HEK293 (cell line): ENCODE measurements around the gene MAZ.
A peak's percentile ranks its signal among the peaks of the same experiment; 100 is the strongest.
"Not testable (repeated sequence)": the region's sequence is repeated elsewhere in the genome, so short reads cannot be mapped to it uniquely, and the experiment has no call there.

Experiments
- CTCF ChIA-PET: fragments of 350-600 bp; formaldehyde crosslinking; extraction: SDS; loops from one replicate; lab custom pipeline; 2021; ENCODE audit warnings: antibody characterized with exemption; lab: Yijun Ruan, JAX
- POLR2A ChIA-PET: fragments of 300-600 bp; formaldehyde crosslinking; extraction: SDS; loops from one replicate; lab custom pipeline; 2020; ENCODE audit warnings: antibody characterized with exemption, inconsistent platforms; lab: Yijun Ruan, JAX
- H3K27ac ChIP-seq: fragments of 200-500 bp; sonication (Bioruptor generic); 2 replicates; pipeline ENCODE4 v1.5.1; 2014; ENCODE audit warnings: low read depth, low read length, control low read depth, inconsistent platforms; ENCODE audit errors: extremely low read depth
- H3K36me3 ChIP-seq, 2 experiments: fragments of 200-500 bp in 1 of 2; sonication (Bioruptor generic) in 1 of 2; 1 replicate in 1 of 2; 2 replicates in 1 of 2; pipeline ENCODE4 v1.5.1; 2014 to 2017; ENCODE audit warnings: inconsistent platforms in 2 of 2, low read length in 2 of 2; ENCODE audit not compliant: control insufficient read depth in 2 of 2, insufficient read depth in 1 of 2
- H3K4me1 ChIP-seq: fragments of 200-500 bp; sonication (Bioruptor generic); 2 replicates; pipeline ENCODE4 v1.5.1; 2014; ENCODE audit warnings: mild to moderate bottlenecking, low read length, inconsistent platforms; ENCODE audit not compliant: control insufficient read depth, insufficient read depth
- H3K4me3 ChIP-seq: 2 replicates; pipeline ENCODE4 v1.5.1; 2011; ENCODE audit warnings: low read depth, mild to moderate bottlenecking, control low read depth, low read length, moderate library complexity
- H3K9me3 ChIP-seq: fragments of 200-500 bp; sonication (Bioruptor generic); 2 replicates; pipeline ENCODE4 v1.5.1; 2014; ENCODE audit warnings: low read depth, low read length, inconsistent platforms; ENCODE audit not compliant: control insufficient read depth, insufficient read depth
- GLIS1 ChIP-seq: fragments of 450-650 bp; formaldehyde crosslinking; IDR thresholded peaks from 2 replicates; pipeline ENCODE4 v1.5.1; 2016; ENCODE audit warnings: missing biosample characterization, missing genetic modification characterization
- IKZF3 ChIP-seq: fragments of 450-650 bp; IDR thresholded peaks from 2 replicates; pipeline ENCODE4 v1.5.0; 2018; ENCODE audit warnings: missing biosample characterization, mild to moderate bottlenecking, missing genetic modification characterization, moderate library complexity
- KLF16 ChIP-seq: fragments of 450-650 bp; formaldehyde crosslinking; IDR thresholded peaks from 2 replicates; pipeline ENCODE4 v1.5.1; 2017; ENCODE audit warnings: missing biosample characterization, missing genetic modification characterization
- MEIS1 ChIP-seq: sonication (generic); formaldehyde crosslinking; IDR thresholded peaks from 2 replicates; pipeline ENCODE4 v1.8.1; 2022; ENCODE audit warnings: missing genetic modification reagents, mild to moderate bottlenecking, borderline replicate concordance
- PBX3 ChIP-seq: sonication (generic); formaldehyde crosslinking; IDR thresholded peaks from 2 replicates; pipeline ENCODE4 v1.8.1; 2022; ENCODE audit warnings: mild to moderate bottlenecking, moderate library complexity, missing genetic modification reagents
- PRDM1 ChIP-seq: fragments of 450-650 bp; formaldehyde crosslinking; IDR thresholded peaks from 2 replicates; pipeline ENCODE4; 2016; ENCODE audit warnings: missing biosample characterization, missing genetic modification characterization
- TRIM28 ChIP-seq: IDR thresholded peaks from 2 replicates; pipeline ENCODE4 v1.6.1; 2011; ENCODE audit warnings: low read length, control low read depth, borderline replicate concordance
- YY1 ChIP-seq: fragments of 450-650 bp; formaldehyde crosslinking; IDR thresholded peaks from 2 replicates; pipeline ENCODE4 v1.5.1; 2018; ENCODE audit warnings: missing biosample characterization, missing genetic modification characterization
- ZBTB17 ChIP-seq: fragments of 450-650 bp; formaldehyde crosslinking; IDR thresholded peaks from 2 replicates; pipeline ENCODE4 v1.5.1; 2016; ENCODE audit warnings: missing biosample characterization, missing genetic modification characterization
- ZBTB49 ChIP-seq: fragments of 450-650 bp; formaldehyde crosslinking; IDR thresholded peaks from 2 replicates; pipeline ENCODE4 v1.5.1; 2016; ENCODE audit warnings: missing biosample characterization, missing genetic modification characterization, low read depth
- ZEB2 ChIP-seq: fragments of 450-650 bp; formaldehyde crosslinking; IDR thresholded peaks from 2 replicates; pipeline ENCODE4 v1.5.1; 2016; ENCODE audit warnings: missing biosample characterization, missing genetic modification characterization
- ZNF114 ChIP-seq: fragments of 450-650 bp; formaldehyde crosslinking; IDR thresholded peaks from 2 replicates; pipeline ENCODE4 v1.5.0; 2017; ENCODE audit warnings: missing biosample characterization, missing genetic modification characterization
- ZNF266 ChIP-seq: fragments of 450-650 bp; formaldehyde crosslinking; IDR thresholded peaks from 2 replicates; pipeline ENCODE4 v1.5.1; 2016; ENCODE audit warnings: missing biosample characterization, missing genetic modification characterization, low read depth
- ZNF292 ChIP-seq: fragments of 450-650 bp; formaldehyde crosslinking; IDR thresholded peaks from 2 replicates; pipeline ENCODE4 v1.5.1; 2016; ENCODE audit warnings: low read depth, missing biosample characterization, missing genetic modification characterization, borderline replicate concordance
- ZNF350 ChIP-seq: fragments of 450-650 bp; formaldehyde crosslinking; IDR thresholded peaks from 2 replicates; pipeline ENCODE4 v1.5.0; 2017; ENCODE audit warnings: missing biosample characterization, mild to moderate bottlenecking, missing genetic modification characterization
- ZNF473 ChIP-seq: fragments of 450-650 bp; formaldehyde crosslinking; IDR thresholded peaks from 2 replicates; pipeline ENCODE4 v1.5.1; 2017; ENCODE audit warnings: missing biosample characterization, missing genetic modification characterization
- ZNF510 ChIP-seq: fragments of 450-650 bp; formaldehyde crosslinking; IDR thresholded peaks from 2 replicates; pipeline ENCODE4 v1.5.1; 2018; ENCODE audit warnings: mild to moderate bottlenecking, missing genetic modification characterization, missing biosample characterization; ENCODE audit not compliant: insufficient replicate concordance
- ZNF521 ChIP-seq: fragments of 450-650 bp; formaldehyde crosslinking; IDR thresholded peaks from 2 replicates; pipeline ENCODE4 v1.5.1; 2017; ENCODE audit warnings: missing biosample characterization, mild to moderate bottlenecking, missing genetic modification characterization
- ZNF571 ChIP-seq: fragments of 450-650 bp; formaldehyde crosslinking; IDR thresholded peaks from 2 replicates; pipeline ENCODE4 v1.5.0; 2017; ENCODE audit warnings: missing biosample characterization, missing genetic modification characterization
- ZNF600 ChIP-seq: fragments of 450-650 bp; formaldehyde crosslinking; IDR thresholded peaks from 2 replicates; pipeline ENCODE4 v1.5.1; 2016; ENCODE audit warnings: missing biosample characterization, missing genetic modification characterization
- ZNF785 ChIP-seq: fragments of 450-650 bp; formaldehyde crosslinking; IDR thresholded peaks from 2 replicates; pipeline ENCODE4 v1.5.1; 2016; ENCODE audit warnings: missing biosample characterization, missing genetic modification characterization
- ZNF837 ChIP-seq: fragments of 450-650 bp; formaldehyde crosslinking; IDR thresholded peaks from 2 replicates; pipeline ENCODE4 v1.5.1; 2016; ENCODE audit warnings: missing biosample characterization, missing genetic modification characterization
- ZSCAN4 ChIP-seq: fragments of 450-650 bp; formaldehyde crosslinking; IDR thresholded peaks from 2 replicates; pipeline ENCODE4 v1.5.1; 2017; ENCODE audit warnings: missing biosample characterization, missing genetic modification characterization

MAZ gene

GRCh38 chr16:29779474-29779873 is 26.9 kb upstream of the MAZ start:
- Histone ChIP-seq H3K36me3 (no peaks in the 10 kb centered on the region), H3K9me3 (no peaks in the 10 kb centered on the region), H3K4me1 (peaks cover 4% of the 10 kb centered on the region; the same call in 1 of the 2 replicates), H3K4me3 (no peak overlapping the region), H3K27ac (no peak overlapping the region)
- CTCF ChIA-PET, result interaction anchor here (1.5 kb wide), 1 partner anchor 69 kb away, joined by 6 read pairs; no protein-coding TSS in a partner anchor
- POLR2A ChIA-PET, result interaction anchor here (0.8 kb wide), 1 partner anchor 11 kb away, joined by 3 read pairs; the partner anchor contains the start of gene KIF22
- TF ChIP-seq ZNF266, result no peak

GRCh38 chr16:29783094-29783953 is 23.0 kb upstream of the MAZ start:
- H3K36me3 ChIP-seq, H3K4me3 ChIP-seq, CTCF ChIA-PET, H3K27ac ChIP-seq, H3K4me1 ChIP-seq, H3K9me3 ChIP-seq, POLR2A ChIA-PET: not testable (repeated sequence)
- peak; percentile 32; the same call in 1 of the 2 replicates for TF ChIP-seq YY1 (tag by site-specific recombination)
- 0 out of 2 replicates have a peak, but pooled peaks have one; percentile 24 for TF ChIP-seq IKZF3 (tag by site-specific recombination)

GRCh38 chr16:29784157-29784556 is 22.2 kb upstream of the MAZ start:
- POLR2A ChIA-PET, result no interaction called here
- no peaks in the 10 kb centered on the region for H3K36me3 ChIP-seq
- no peak overlapping the region for H3K4me3 ChIP-seq
- H3K27ac ChIP-seq, result no peak overlapping the region
- TF ChIP-seq PRDM1 (0 out of 2 replicates have a peak, but pooled peaks have one; percentile 14), MEIS1 (CRISPR knock-in tag) (no peak), ZSCAN4 (tag by site-specific recombination) (no peak), ZBTB49 (tag by site-specific recombination) (no peak), ZNF600 (peak; percentile 47; the same call in 1 of the 2 replicates), ZNF473 (tag by site-specific recombination) (no peak)
- CTCF ChIA-PET, result no interaction called here
- no peaks in the 10 kb centered on the region for H3K9me3 ChIP-seq
- H3K4me1 ChIP-seq, result peaks cover 4% of the 10 kb centered on the region; the same call in 1 of the 2 replicates

- H3K9me3 ChIP-seq, result no peaks in the 10 kb centered on the region
- CTCF ChIA-PET, result interaction anchor here (0.6 to 0.8 kb wide), 2 partner anchors 75 to 256 kb away, joined by 3 to 6 read pairs; no protein-coding TSS in a partner anchor
- peaks cover 5% of the 10 kb centered on the region; the same call in 1 of the 2 replicates for H3K4me1 ChIP-seq
- no peak overlapping the region for H3K27ac ChIP-seq
- H3K4me3 ChIP-seq, result no peak overlapping the region
- H3K36me3 ChIP-seq, result no peaks in the 10 kb centered on the region
- POLR2A ChIA-PET, result no interaction called here
- no peak for TF ChIP-seq TRIM28
- no peak for TF ChIP-seq KLF16 (tag by site-specific recombination)
- TF ChIP-seq ZNF785 (tag by site-specific recombination), result no peak
- no peak for TF ChIP-seq ZNF114 (tag by site-specific recombination)
- TF ChIP-seq ZEB2 (tag by site-specific recombination), result no peak
- no peak for TF ChIP-seq ZNF510
- TF ChIP-seq GLIS1 (tag by site-specific recombination), result no peak
- TF ChIP-seq ZNF571, result no peak
- TF ChIP-seq ZNF521 (tag by site-specific recombination), result no peak
- TF ChIP-seq ZNF837 (tag by site-specific recombination), result no peak
- no peak for TF ChIP-seq ZNF292
- no peak for TF ChIP-seq PBX3 (CRISPR knock-in tag)
- no peak for TF ChIP-seq ZNF350 (tag by site-specific recombination)
- TF ChIP-seq YY1 (tag by site-specific recombination), result no peak
- no peak for TF ChIP-seq ZBTB17 (tag by site-specific recombination)
These were observed 21.3 kb upstream of the MAZ start for GRCh38 chr16:29784901-29785500.
